Osteoblast (primary cell): Measurements from ENCODE around the gene SPEN. TPM values are rescaled to one million over a fixed set of nuclear protein-coding genes. Genes with fewer than 3 reads are reported as not detected.

Experiments used
- DNase-seq: peaks from one replicate; pipeline ENCODE4 v3.0.0; 2011; ENCODE audit warnings: low spot score, mixed read lengths; ENCODE audit not compliant: insufficient read length; ENCODE audit errors: missing footprints
- H2AFZ ChIP-seq: 2 replicates; pipeline ENCODE4 v1.6.0; 2011; ENCODE audit warnings: mild to moderate bottlenecking, low read length
- H3K27ac ChIP-seq: 2 replicates; pipeline ENCODE4 v1.5.1; 2011; ENCODE audit warnings: mild to moderate bottlenecking, low read depth, low read length, moderate library complexity
- H3K27me3 ChIP-seq: 2 replicates; pipeline ENCODE4 v1.6.0; 2012; ENCODE audit warnings: mild to moderate bottlenecking, control low read depth, inconsistent platforms, low read length, moderate library complexity; ENCODE audit not compliant: insufficient read depth
- H3K36me3 ChIP-seq: 2 replicates; pipeline ENCODE4 v1.5.1; 2011; ENCODE audit warnings: mild to moderate bottlenecking, low read length, control low read depth, moderate library complexity; ENCODE audit not compliant: insufficient read depth
- H3K4me1 ChIP-seq: 2 replicates; pipeline ENCODE4 v1.5.1; 2011; ENCODE audit warnings: mild to moderate bottlenecking, low read length, control low read depth, moderate library complexity; ENCODE audit not compliant: insufficient read depth
- H3K4me2 ChIP-seq: 2 replicates; pipeline ENCODE4 v1.6.0; 2011; ENCODE audit warnings: mild to moderate bottlenecking, low read length; ENCODE audit not compliant: insufficient read depth
- H3K4me3 ChIP-seq: fragments of 200-600 bp; sonication (generic); 3 replicates; pipeline ENCODE4 v1.5.1; 2012; ENCODE audit warnings: mild to moderate bottlenecking, low read length, inconsistent platforms; ENCODE audit not compliant: insufficient read depth
- H3K79me2 ChIP-seq: 2 replicates; pipeline ENCODE4 v1.6.0; 2012; ENCODE audit warnings: mild to moderate bottlenecking, low read length, control low read depth, inconsistent platforms; ENCODE audit not compliant: insufficient read depth
- H3K9me3 ChIP-seq: 2 replicates; pipeline ENCODE4 v1.5.1; 2011; ENCODE audit warnings: low read depth, low read length, control low read depth
- H4K20me1 ChIP-seq: 2 replicates; pipeline ENCODE4 v1.6.0; 2012; ENCODE audit warnings: mild to moderate bottlenecking, low read length, control low read depth; ENCODE audit not compliant: insufficient read depth
- total RNA-seq: library from RNA; depleted of rRNA; stranded (reverse); fragments of >200 nt; gene quantifications from 2 replicates; pipeline ENCODE4 v1.2.3, GENCODE V29; 2012
- TF ChIP-seq, protein P1 (sequence below): IDR thresholded peaks from 2 replicates; pipeline ENCODE4 v1.5.1; 2011; ENCODE audit warnings: mild to moderate bottlenecking, low read depth, low read length, moderate library complexity; ENCODE audit errors: extremely low read depth

The SPEN gene
- total RNA-seq, 1 donor: 21.0 TPM

DNA sequence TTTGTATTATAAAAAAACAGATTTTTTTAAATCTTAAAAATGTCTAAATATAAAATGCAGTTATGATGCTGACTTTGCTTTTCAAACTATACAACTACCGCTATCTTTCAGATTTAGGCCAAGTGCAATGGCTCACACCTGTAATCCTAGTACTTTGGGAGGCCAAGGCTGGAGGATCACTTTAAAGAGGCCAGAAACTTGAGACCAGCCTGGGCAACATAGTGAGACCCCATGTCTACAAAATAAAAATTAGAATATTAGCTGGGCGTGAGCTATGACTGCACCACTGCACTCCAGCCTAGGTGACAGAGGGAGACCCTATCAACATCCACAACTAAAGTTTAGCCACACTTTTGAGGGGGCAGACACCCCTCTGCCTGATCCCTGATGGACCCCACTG, 108.0 kb downstream of the SPEN start:
- Histone ChIP-seq H3K79me2 (peaks cover 83% of the 10 kb centered on the region), H4K20me1 (peaks cover 19% of the 10 kb centered on the region), H3K4me1 (peaks cover 64% of the 10 kb centered on the region), H3K4me3 (no peak overlapping the region), H3K36me3 (no peaks in the 10 kb centered on the region), H3K9me3 (no peaks in the 10 kb centered on the region), H3K27me3 (no peaks in the 10 kb centered on the region), H3K4me2 (peak overlapping the region; percentile 56), H2AFZ (no peak overlapping the region), H3K27ac (peak overlapping the region; percentile 58)
- DNase-seq: no peak
- TF ChIP-seq, protein P1, sequence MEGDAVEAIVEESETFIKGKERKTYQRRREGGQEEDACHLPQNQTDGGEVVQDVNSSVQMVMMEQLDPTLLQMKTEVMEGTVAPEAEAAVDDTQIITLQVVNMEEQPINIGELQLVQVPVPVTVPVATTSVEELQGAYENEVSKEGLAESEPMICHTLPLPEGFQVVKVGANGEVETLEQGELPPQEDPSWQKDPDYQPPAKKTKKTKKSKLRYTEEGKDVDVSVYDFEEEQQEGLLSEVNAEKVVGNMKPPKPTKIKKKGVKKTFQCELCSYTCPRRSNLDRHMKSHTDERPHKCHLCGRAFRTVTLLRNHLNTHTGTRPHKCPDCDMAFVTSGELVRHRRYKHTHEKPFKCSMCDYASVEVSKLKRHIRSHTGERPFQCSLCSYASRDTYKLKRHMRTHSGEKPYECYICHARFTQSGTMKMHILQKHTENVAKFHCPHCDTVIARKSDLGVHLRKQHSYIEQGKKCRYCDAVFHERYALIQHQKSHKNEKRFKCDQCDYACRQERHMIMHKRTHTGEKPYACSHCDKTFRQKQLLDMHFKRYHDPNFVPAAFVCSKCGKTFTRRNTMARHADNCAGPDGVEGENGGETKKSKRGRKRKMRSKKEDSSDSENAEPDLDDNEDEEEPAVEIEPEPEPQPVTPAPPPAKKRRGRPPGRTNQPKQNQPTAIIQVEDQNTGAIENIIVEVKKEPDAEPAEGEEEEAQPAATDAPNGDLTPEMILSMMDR: no peak

DNA sequence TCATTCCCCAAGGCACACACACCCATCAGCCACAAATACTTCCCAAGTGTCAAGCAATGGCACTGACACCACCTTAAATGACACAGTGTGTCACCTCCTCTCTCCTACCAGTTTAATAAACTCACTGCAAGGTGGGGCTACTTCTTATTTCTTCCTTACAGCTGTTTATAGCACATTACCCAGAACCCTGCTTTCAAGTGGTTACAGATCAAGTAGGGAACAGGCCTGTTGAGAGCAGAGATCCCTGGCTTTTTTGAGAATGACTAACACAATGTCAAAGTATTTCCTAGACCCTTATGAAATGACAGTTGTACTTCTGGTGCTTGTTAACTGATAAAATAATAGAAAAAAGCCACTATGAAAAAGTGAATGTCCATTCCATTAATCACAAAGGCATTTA, 108.6 kb downstream of the SPEN start:
- no peaks in the 10 kb centered on the region for H3K36me3 ChIP-seq
- H3K27me3 ChIP-seq: no peaks in the 10 kb centered on the region
- H3K27ac ChIP-seq: peak overlapping the region; percentile 58
- peaks cover 80% of the 10 kb centered on the region for H3K79me2 ChIP-seq
- no peak overlapping the region for H3K4me3 ChIP-seq
- no peak overlapping the region for H2AFZ ChIP-seq
- peak; percentile 32 for DNase-seq
- peak overlapping the region; percentile 56 for H3K4me2 ChIP-seq
- H4K20me1 ChIP-seq: peaks cover 19% of the 10 kb centered on the region
- peaks cover 58% of the 10 kb centered on the region for H3K4me1 ChIP-seq
- TF ChIP-seq, protein P1: no peak
- H3K9me3 ChIP-seq: no peaks in the 10 kb centered on the region

DNA sequence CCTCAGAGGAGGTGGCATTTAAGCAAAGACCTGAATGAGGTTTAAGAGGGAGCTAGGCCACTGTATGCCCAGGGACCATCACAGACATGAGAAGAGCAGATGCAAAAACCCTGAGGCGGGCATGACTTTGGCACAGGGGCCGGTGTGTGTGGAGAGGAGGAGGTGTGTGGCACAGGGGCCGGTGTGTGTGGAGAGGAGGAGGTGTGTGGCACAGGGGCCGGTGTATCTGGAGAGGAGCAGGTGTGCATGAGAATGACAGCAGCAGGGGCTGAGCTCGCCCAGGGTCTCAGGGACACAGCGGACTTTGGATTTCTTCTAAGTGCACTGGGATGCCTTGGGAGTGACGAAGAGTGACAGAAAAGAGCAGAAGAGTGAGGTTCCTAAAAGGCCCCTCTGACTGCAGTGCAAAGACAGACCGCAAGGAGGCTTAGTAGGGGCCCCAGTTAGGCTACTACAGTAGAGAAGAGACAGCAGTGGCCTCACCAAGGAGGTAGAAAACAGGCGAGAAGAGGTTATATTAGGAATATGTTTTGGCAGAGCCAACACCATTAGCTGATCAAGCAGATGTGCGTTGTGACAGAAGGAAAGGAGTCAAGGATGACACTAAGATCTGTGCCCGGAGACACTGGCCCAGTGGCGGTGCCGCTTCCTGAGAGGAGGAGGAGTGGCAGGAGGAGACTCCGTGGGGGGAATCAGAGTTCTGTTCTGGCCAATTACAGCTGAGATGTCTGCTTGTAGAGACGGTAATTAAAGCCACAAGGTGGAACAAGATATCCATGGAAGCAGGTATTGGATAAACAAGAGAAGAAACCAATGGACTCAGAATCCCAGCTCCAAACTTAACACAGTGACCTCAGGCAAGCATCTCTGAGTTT, 110.0 kb downstream of the SPEN start:
- H3K27me3 ChIP-seq: no peaks in the 10 kb centered on the region
- no peak overlapping the region for H3K4me3 ChIP-seq
- H2AFZ ChIP-seq: no peak overlapping the region
- H3K79me2 ChIP-seq: peaks cover 80% of the 10 kb centered on the region
- peaks cover 45% of the 10 kb centered on the region for H3K4me1 ChIP-seq
- no peaks in the 10 kb centered on the region for H3K36me3 ChIP-seq
- TF ChIP-seq, protein P1: peak; percentile 26
- no peak for DNase-seq
- no peaks in the 10 kb centered on the region for H3K9me3 ChIP-seq
- H4K20me1 ChIP-seq: peaks cover 23% of the 10 kb centered on the region
- no peak overlapping the region for H3K4me2 ChIP-seq
- H3K27ac ChIP-seq: peak overlapping the region; percentile 1

DNA sequence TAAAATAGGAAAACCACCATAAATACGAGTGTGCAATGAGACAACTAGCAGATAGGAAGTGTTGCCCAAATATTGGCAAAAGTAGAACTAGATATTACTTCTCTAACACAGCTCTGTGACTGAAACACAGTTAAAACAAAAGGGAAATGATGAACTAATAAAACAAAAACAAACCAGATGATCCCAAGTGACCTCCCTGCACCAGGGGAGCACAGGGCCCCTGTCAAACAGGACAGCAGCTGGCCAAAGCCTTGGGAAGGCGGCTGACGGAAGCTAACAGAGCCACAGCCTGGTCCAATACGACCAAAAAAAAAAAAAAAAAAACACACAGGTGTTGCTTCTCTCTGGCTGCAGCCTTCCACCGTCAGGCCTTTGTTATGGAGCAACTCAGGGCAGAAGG, 110.6 kb downstream of the SPEN start:
- TF ChIP-seq, protein P1: no peak
- peaks cover 40% of the 10 kb centered on the region for H3K4me1 ChIP-seq
- H3K36me3 ChIP-seq: no peaks in the 10 kb centered on the region
- no peaks in the 10 kb centered on the region for H3K9me3 ChIP-seq
- H3K27me3 ChIP-seq: no peaks in the 10 kb centered on the region
- no peak overlapping the region for H3K4me2 ChIP-seq
- peak; percentile 27 for DNase-seq
- H2AFZ ChIP-seq: no peak overlapping the region
- H3K27ac ChIP-seq: no peak overlapping the region
- peaks cover 24% of the 10 kb centered on the region for H4K20me1 ChIP-seq
- H3K79me2 ChIP-seq: peaks cover 84% of the 10 kb centered on the region
- no peak overlapping the region for H3K4me3 ChIP-seq
